H1 (cell line): Measurements from ENCODE around the gene KMT5C. TPM values are rescaled to one million over a fixed set of nuclear protein-coding genes. Genes with fewer than 3 reads are reported as not detected.
A peak's percentile ranks its signal among the peaks of the same experiment; 100 is the strongest.

Experiments used
- CTCF ChIA-PET: fragments of 300-600 bp; sonication (Branson Sonifier 250); formaldehyde crosslinking; loops from one replicate; lab custom pipeline; 2021; ENCODE audit not compliant: partially characterized antibody; lab: Charles Lee
- POLR2A ChIA-PET: fragments of 300-600 bp; sonication (Branson Sonifier 250); formaldehyde crosslinking; loops from one replicate; lab custom pipeline; 2021; ENCODE audit warnings: inconsistent platforms; ENCODE audit not compliant: partially characterized antibody; lab: Charles Lee
- DNase-seq, 2 experiments: peaks; one replicate each; pipeline versions ENCODE4 v3.0.0 to v3.0.0-alpha.2; 2010 to 2022; ENCODE audit warnings: low spot score in 2 of 2, low read depth in 1 of 2, mixed read lengths in 1 of 2
- FAIRE-seq: peaks from 2 replicates; lab custom pipeline; 2011; peaks lifted over from hg19 to GRCh38; lab: Jason Lieb, UNC
- H2AFZ ChIP-seq: 2 replicates; pipeline ENCODE4 v1.8.1; 2012; ENCODE audit warnings: low read length, inconsistent platforms
- H2AK5ac ChIP-seq: 2 replicates; pipeline ENCODE4 v1.6.1; 2013; ENCODE audit warnings: low read depth, low read length
- H2BK120ac ChIP-seq: replicated peaks from 2 replicates; pipeline ENCODE3; 2013; ENCODE audit warnings: low read depth, low read length, inconsistent platforms
- H2BK12ac ChIP-seq: 2 replicates; pipeline ENCODE4 v1.6.1; 2013; ENCODE audit warnings: low read depth, low read length
- H2BK15ac ChIP-seq: 2 replicates; pipeline ENCODE4 v1.6.1; 2013; ENCODE audit warnings: low read length
- H2BK20ac ChIP-seq: 2 replicates; pipeline ENCODE4 v1.6.1; 2013; ENCODE audit warnings: low read length
- H2BK5ac ChIP-seq: 2 replicates; pipeline ENCODE4 v1.6.1; 2013; ENCODE audit warnings: low read depth, low read length
- H3K14ac ChIP-seq: 2 replicates; pipeline ENCODE4 v1.6.1; 2013; ENCODE audit warnings: inconsistent platforms; ENCODE audit not compliant: insufficient read length
- H3K18ac ChIP-seq: 2 replicates; pipeline ENCODE4 v1.6.1; 2013; ENCODE audit warnings: low read length; ENCODE audit errors: extremely low read depth
- H3K23ac ChIP-seq: 2 replicates; pipeline ENCODE4 v1.6.1; 2013; ENCODE audit warnings: inconsistent platforms; ENCODE audit not compliant: insufficient read length
- H3K23me2 ChIP-seq: 2 replicates; pipeline ENCODE4 v1.6.1; 2013; ENCODE audit warnings: low read depth, low read length
- H3K27ac ChIP-seq: 2 replicates; pipeline ENCODE4 v1.6.1; 2011; ENCODE audit warnings: low read depth, low read length, inconsistent platforms
- H3K27me3 ChIP-seq, 4 experiments: replicated peaks in 1 of 4; 1 replicate in 1 of 4; 2 replicates in 3 of 4; pipeline versions ENCODE4 v1.6.1 to v1.8.1; 2011 to 2013; ENCODE audit warnings: low read length in 3 of 4, mild to moderate bottlenecking in 3 of 4, inconsistent platforms in 2 of 4, mixed read lengths in 2 of 4, moderate library complexity in 1 of 4; ENCODE audit not compliant: control insufficient read depth in 3 of 4, insufficient read depth in 3 of 4; ENCODE audit errors: extremely low read depth in 1 of 4
- H3K36me3 ChIP-seq, 4 experiments: 2 replicates each; pipeline versions ENCODE4 v1.6.1 to v1.8.1; 2011 to 2013; ENCODE audit warnings: mild to moderate bottlenecking in 4 of 4, low read length in 3 of 4, moderate library complexity in 2 of 4, control low read depth in 1 of 4, inconsistent platforms in 1 of 4; ENCODE audit not compliant: insufficient read depth in 4 of 4, control insufficient read depth in 2 of 4
- H3K4ac ChIP-seq: replicated peaks from 2 replicates; pipeline ENCODE3; 2013; ENCODE audit warnings: low read length, low read depth, mixed read lengths, inconsistent platforms; ENCODE audit not compliant: insufficient read length
- H3K4me1 ChIP-seq, 4 experiments: replicated peaks in 1 of 4; 1 replicate in 1 of 4; 2 replicates in 3 of 4; pipeline versions ENCODE4 v1.6.1 to v1.8.1; 2011 to 2013; ENCODE audit warnings: low read length in 3 of 4, inconsistent platforms in 2 of 4, mixed read lengths in 1 of 4; ENCODE audit not compliant: insufficient read depth in 4 of 4, control insufficient read depth in 3 of 4
- H3K4me2 ChIP-seq, 2 experiments: 2 replicates each; pipeline versions ENCODE4 v1.6.1 to v1.8.1; 2011 to 2013; ENCODE audit warnings: low read depth in 2 of 2, low read length in 2 of 2, control low read depth in 1 of 2, inconsistent platforms in 1 of 2, mild to moderate bottlenecking in 1 of 2; ENCODE audit not compliant: insufficient read depth in 1 of 2
- H3K4me3 ChIP-seq, 4 experiments: fragments of 200-600, 300-600 bp in 1 of 4; sonication (generic), shearing (Covaris generic), sonication (Bioruptor Twin) in 1 of 4; 2 replicates each; pipeline versions ENCODE4 v1.5.1 to v1.8.1; 2011 to 2016; ENCODE audit warnings: low read length in 4 of 4, low read depth in 3 of 4, control low read depth in 2 of 4, inconsistent platforms in 2 of 4, mild to moderate bottlenecking in 2 of 4, mixed read lengths in 1 of 4, moderate library complexity in 1 of 4; ENCODE audit not compliant: insufficient read depth in 2 of 4; ENCODE audit errors: extremely low read depth in 1 of 4
- H3K56ac ChIP-seq: replicated peaks from 2 replicates; pipeline ENCODE3; 2013; ENCODE audit warnings: low read depth, mild to moderate bottlenecking, mixed read lengths, low read length, inconsistent platforms; ENCODE audit not compliant: insufficient read length
- H3K79me1 ChIP-seq: 2 replicates; pipeline ENCODE4 v1.6.1; 2013; ENCODE audit warnings: low read depth, low read length, control low read depth
- H3K79me2 ChIP-seq, 2 experiments: 2 replicates each; pipeline versions ENCODE4 v1.6.1 to v1.8.1; 2012 to 2013; ENCODE audit warnings: low read length in 2 of 2, mild to moderate bottlenecking in 2 of 2, inconsistent platforms in 1 of 2; ENCODE audit not compliant: insufficient read depth in 2 of 2, control insufficient read depth in 1 of 2
- H3K9ac ChIP-seq, 4 experiments: replicated peaks in 1 of 4; 1 replicate in 1 of 4; 2 replicates in 3 of 4; pipeline versions ENCODE4 v1.6.1 to v1.8.1; 2011 to 2013; ENCODE audit warnings: low read depth in 3 of 4, low read length in 3 of 4, control low read depth in 2 of 4, mild to moderate bottlenecking in 2 of 4, moderate library complexity in 2 of 4, inconsistent platforms in 1 of 4; ENCODE audit errors: extremely low read depth in 1 of 4
- H3K9me3 ChIP-seq, 2 experiments: 2 replicates each; pipeline versions ENCODE4 v1.6.1 to v1.8.1; 2012 to 2013; ENCODE audit warnings: mild to moderate bottlenecking in 2 of 2, moderate library complexity in 2 of 2, control low read depth in 1 of 2, inconsistent platforms in 1 of 2, low read depth in 1 of 2, low read length in 1 of 2, mixed read lengths in 1 of 2; ENCODE audit not compliant: insufficient read depth in 2 of 2
- H4K20me1 ChIP-seq, 2 experiments: replicated peaks in 1 of 2; 2 replicates each; pipeline versions ENCODE3 to v1.8.1; 2011 to 2013; ENCODE audit warnings: inconsistent platforms in 2 of 2, low read length in 2 of 2, mild to moderate bottlenecking in 1 of 2; ENCODE audit not compliant: insufficient read depth in 2 of 2, control insufficient read depth in 1 of 2
- H4K5ac ChIP-seq: 2 replicates; pipeline ENCODE4 v1.6.1; 2013; ENCODE audit warnings: low read length, low read depth, mixed read lengths, inconsistent platforms; ENCODE audit not compliant: insufficient read length
- H4K8ac ChIP-seq: 2 replicates; pipeline ENCODE4 v1.8.0; 2013; ENCODE audit warnings: mild to moderate bottlenecking, moderate library complexity, low read length, inconsistent platforms; ENCODE audit not compliant: insufficient read depth; ENCODE audit errors: extremely low read depth
- H4K91ac ChIP-seq: replicated peaks from 2 replicates; pipeline ENCODE3; 2013; ENCODE audit warnings: low read length, mixed read lengths, inconsistent platforms; ENCODE audit not compliant: insufficient read length
- BCL11A ChIP-seq, 2 experiments: IDR thresholded peaks; one replicate each; pipeline ENCODE4 v1.6.1; 2011; ENCODE audit warnings: low read depth in 2 of 2, low read length in 2 of 2, mild to moderate bottlenecking in 2 of 2
- BRCA1 ChIP-seq: IDR thresholded peaks from 2 replicates; pipeline ENCODE4 v1.6.1; 2012; ENCODE audit warnings: low read depth, low read length, improper control_type of control experiment
- KDM4A ChIP-seq: IDR thresholded peaks from one replicate; pipeline ENCODE4 v1.7.1; 2012; ENCODE audit warnings: low read depth, mild to moderate bottlenecking, moderate library complexity, low read length, inconsistent platforms; ENCODE audit not compliant: severe bottlenecking
- PHF8 ChIP-seq: fragments of 200-600 bp; sonication (generic); conservative IDR thresholded peaks from 2 replicates; pipeline ENCODE4 v1.7.1; 2012; ENCODE audit warnings: low read depth, mild to moderate bottlenecking, inconsistent platforms, low read length, moderate library complexity
- POLR2A ChIP-seq, 2 experiments: IDR thresholded peaks; 1 replicate in 1 of 2; 2 replicates in 1 of 2; pipeline ENCODE4 v1.6.1; 2011; ENCODE audit warnings: low read depth in 2 of 2, low read length in 2 of 2, mild to moderate bottlenecking in 2 of 2; ENCODE audit errors: control extremely low read depth in 1 of 2
- SAP30 ChIP-seq: fragments of 300-600 bp; sonication (generic); IDR thresholded peaks from 2 replicates; pipeline ENCODE4 v1.7.1; 2012; ENCODE audit warnings: low read length, moderate library complexity, mild to moderate bottlenecking, inconsistent platforms; ENCODE audit not compliant: insufficient read depth, insufficient replicate concordance
- SIRT6 ChIP-seq: IDR thresholded peaks from one replicate; pipeline ENCODE4 v1.7.1; 2012; ENCODE audit warnings: low read length, inconsistent platforms
- TAF7 ChIP-seq: optimal IDR thresholded peaks from 2 replicates; pipeline ENCODE3; 2011; ENCODE audit warnings: low read depth, mild to moderate bottlenecking, inconsistent platforms, low read length, moderate library complexity, borderline replicate concordance
- WGBS, 2 experiments: shearing (Covaris generic) in 1 of 2; methylation state at CpG; one replicate each; pipeline versions ENCODE4 v1.1.6 to v1.1.7; 2013 to 2015; ENCODE audit warnings: low lambda C conversion rate in 2 of 2, mixed read lengths in 2 of 2, inconsistent platforms in 1 of 2, low coverage in 1 of 2, missing lambda C conversion rate in 1 of 2; ENCODE audit not compliant: insufficient replicate concordance in 2 of 2, insufficient coverage in 1 of 2, insufficient read length in 1 of 2; ENCODE audit errors: extremely low coverage in 1 of 2, missing lambda C conversion rate in 1 of 2; 5-methylcytosine and 5-hydroxymethylcytosine counted together
- polyA plus RNA-seq, 7 experiments: library from polyadenylated mRNA; depleted of rRNA in 3 of 7; stranded (reverse) in 5 of 7; unstranded in 2 of 7; fragments of >200 nt in 5 of 7; fragments of 200-250 nt in 2 of 7; gene quantifications; 1 replicate in 5 of 7; 2 replicates in 1 of 7; 4 replicates in 1 of 7; pipeline versions ENCODE4 v1.2.1 to v1.2.3, GENCODE V29; 2011 to 2013; ENCODE audit warnings: missing spikeins in 2 of 7, mixed read lengths in 2 of 7
- total RNA-seq: library from RNA; stranded (reverse); fragmentation: NEBNext Ultra II Directional; extraction: Animal tissue kit (Norgen Biotek cat#: 25700); gene quantifications from 2 replicates; pipeline ENCODE4 v1.2.1, GENCODE V29; 2021

The KMT5C gene
- total and polyA plus RNA-seq, 2 of the 8 experiments (the other 6 are each of a cell fraction or from before 2014, with no cell fraction given), result 24.9 to 31.5 TPM

DNA sequence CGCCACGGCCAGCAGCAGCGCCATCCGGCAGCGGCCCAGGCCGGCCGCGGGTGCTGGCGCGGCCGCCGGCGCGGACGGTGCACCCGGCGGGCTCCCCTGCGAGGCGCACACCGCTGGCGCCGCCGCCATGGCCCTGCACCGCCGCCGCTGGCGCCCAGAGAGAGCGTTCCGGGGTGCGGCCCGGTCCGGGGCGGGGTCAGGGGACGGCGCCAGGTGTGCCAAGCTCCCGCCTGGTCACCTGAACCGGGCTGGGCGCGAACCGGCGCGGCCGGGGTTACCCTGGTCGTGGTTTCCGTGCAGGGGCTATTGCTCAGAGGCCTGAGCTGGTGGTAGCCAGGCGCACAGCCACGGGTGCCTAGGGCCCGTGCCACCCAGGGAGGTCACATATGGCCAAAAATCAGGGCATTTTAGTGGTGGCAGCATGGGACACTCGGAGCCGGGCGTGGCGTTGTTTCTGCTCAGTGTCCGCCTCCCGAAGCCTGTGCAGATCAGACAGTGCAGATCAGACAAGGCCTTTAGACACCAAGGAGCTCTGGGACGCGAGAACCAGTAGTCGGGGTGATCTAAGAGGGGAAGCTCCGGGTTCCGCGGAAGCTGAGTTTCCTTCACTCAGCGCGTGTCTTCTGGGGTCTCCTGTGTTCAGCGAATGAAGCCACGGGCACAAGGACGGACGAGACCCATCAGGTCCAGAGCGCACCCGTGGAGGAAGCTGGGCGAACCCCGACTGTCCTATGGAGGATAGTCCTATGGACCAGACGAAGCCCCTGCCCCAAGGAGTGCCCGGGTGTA is 44.6 kb downstream of the KMT5C start, which contains the start of gene TMEM238:
Gene TMEM238, minus strand, starts transcription at position 162 of the 789 bp plus-strand sequence. Its CDS starts 33 bp downstream, at position 129.
- Histone ChIP-seq H3K4me3 (peak within 1 kb of the TSS; percentile 89 to 97 (median 94)), H3K14ac (peak within 1 kb of the TSS; percentile 99), H3K4me2 (peak within 1 kb of the TSS; percentile 93 to 95), H2BK15ac (peak within 1 kb of the TSS; percentile 81; the same call in 1 of the 2 replicates), H2BK12ac (peak within 1 kb of the TSS; percentile 84; the same call in 1 of the 2 replicates), H3K23ac (no peak within 1 kb of the TSS), H2AFZ (peak within 1 kb of the TSS; percentile 91; the same call in 1 of the 2 replicates), H3K23me2 (peaks cover 31% of the 10 kb centered on the region), H2BK120ac (peak within 1 kb of the TSS; percentile 38), H3K18ac (peak within 1 kb of the TSS; percentile 94), H3K4ac (peak within 1 kb of the TSS; percentile 91), H3K4me1 (peaks cover 0 to 38% (median 29%) of the 10 kb centered on the region in 4 experiments; a peak in 6 of 7 replicates), H4K91ac (peak within 1 kb of the TSS; percentile 86), H3K79me1 (peaks cover 28% of the 10 kb centered on the region), H3K9ac (peak within 1 kb of the TSS; percentile 73 to 94 (median 82)), H4K20me1 (peaks cover 20 to 40% of the 10 kb centered on the region in 2 experiments), H2AK5ac (peak within 1 kb of the TSS; percentile 88), H2BK5ac (peak within 1 kb of the TSS; percentile 80), H3K79me2 (peaks cover 17 to 27% of the 10 kb centered on the region in 2 experiments; a peak in 3 of 4 replicates), H3K27me3 (peaks cover 0 to 6% (median 3%) of the 10 kb centered on the region in 4 experiments; a peak in 4 of 7 replicates), H3K56ac (peak within 1 kb of the TSS; percentile 65), H4K5ac (peak within 1 kb of the TSS; percentile 53), H3K27ac (no peak within 1 kb of the TSS), H3K36me3 (peaks cover 17 to 28% (median 22%) of the 10 kb centered on the region in 4 experiments), H4K8ac (peak within 1 kb of the TSS; percentile 92), H3K9me3 (no peaks in the 10 kb centered on the region), H2BK20ac (no peak within 1 kb of the TSS)
- ChIA-PET POLR2A (interaction anchor here (0.5 to 26.7 kb wide), 34 partner anchors 9 to 297 kb away, joined by 3 to 874 read pairs (median 5); partner anchors contain the start of genes COX6B2, FIZ1, HSPBP1 and IL11), CTCF (interaction anchor here (0.9 to 3.2 kb wide), 22 partner anchors 9 to 503 kb away, joined by 3 to 37 read pairs (median 4); partner anchors contain the start of gene UBE2S)
- DNase-seq (no peak), FAIRE-seq (no peak)
- no peak for TF ChIP-seq TAF7
- TF ChIP-seq SIRT6, result no peak
- TF ChIP-seq POLR2A (IDR thresholded peaks at IDR 0.05; ENCODE audit: control extremely low read depth in 1 of 2, low read depth in 2 of 2, low read length in 2 of 2), result no peak
- peak; percentile 26; the same call in 1 of the 2 replicates for TF ChIP-seq PHF8
- TF ChIP-seq KDM4A, result no peak
- no peak for TF ChIP-seq BRCA1
- TF ChIP-seq SAP30, result peak; percentile 2
- no peak for TF ChIP-seq BCL11A (IDR thresholded peaks at IDR 0.05; ENCODE audit: low read depth in 2 of 2, low read length in 2 of 2)
- 14% methylated on average over 60 of the region's 72 CpGs; no CpG with 5 or more reads in 1 of the 2 experiments for whole genome bisulfite sequencing, 2 experiments
